ENCODE results near the gene GRAMD1B. TPM values are rescaled to one million over a fixed set of nuclear protein-coding genes. Genes with fewer than 3 reads are reported as not detected.

The GRAMD1B gene
- total and polyA plus RNA-seq, 4 donors: 28.7 to 51.5 (median 45.9) TPM

DNA sequence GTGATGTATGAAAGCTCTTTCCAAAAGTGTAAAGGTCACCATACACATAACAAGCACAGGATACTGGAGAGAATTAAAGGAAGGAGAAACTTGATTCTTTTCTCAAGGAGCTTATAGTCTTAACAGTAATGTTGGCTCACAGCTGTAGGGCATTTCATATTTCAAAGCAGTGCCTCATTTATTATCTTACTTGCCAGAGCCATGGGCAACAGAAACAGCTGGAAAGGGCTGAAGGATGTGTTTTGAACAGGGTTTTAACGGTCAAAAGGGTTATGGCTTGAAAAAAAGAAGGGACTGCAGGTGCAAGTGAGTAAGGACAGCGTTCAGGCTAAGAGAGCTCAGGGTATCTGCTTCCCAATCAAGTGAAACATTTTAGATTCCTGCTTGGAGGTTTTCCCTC is 2.7 kb upstream of the GRAMD1B start:
- H3K9me3 ChIP-seq (ENCODE audit: control insufficient read depth, insufficient read depth, low read length): no peaks in the 10 kb centered on the region
- H3K4me3 ChIP-seq (ENCODE audit: low read depth, low read length): no peak overlapping the region
- no peak overlapping the region for H3K27ac ChIP-seq (ENCODE audit: low read depth, low read length)
- H3K36me3 ChIP-seq (ENCODE audit: control insufficient read depth, insufficient read depth, low read length): no peaks in the 10 kb centered on the region
- peaks cover 21% of the 10 kb centered on the region for H3K4me1 ChIP-seq (ENCODE audit: control insufficient read depth, insufficient read depth, low read length)
- no peak for DNase-seq (ENCODE audit: low read depth in 4 of 6, low spot score in 6 of 6)
- H3K27me3 ChIP-seq (ENCODE audit: control insufficient read depth, insufficient read depth, low read length): no peaks in the 10 kb centered on the region
- 61% methylated on average over 2 of the region's 2 CpGs for WGBS (ENCODE audit: insufficient coverage)

DNA sequence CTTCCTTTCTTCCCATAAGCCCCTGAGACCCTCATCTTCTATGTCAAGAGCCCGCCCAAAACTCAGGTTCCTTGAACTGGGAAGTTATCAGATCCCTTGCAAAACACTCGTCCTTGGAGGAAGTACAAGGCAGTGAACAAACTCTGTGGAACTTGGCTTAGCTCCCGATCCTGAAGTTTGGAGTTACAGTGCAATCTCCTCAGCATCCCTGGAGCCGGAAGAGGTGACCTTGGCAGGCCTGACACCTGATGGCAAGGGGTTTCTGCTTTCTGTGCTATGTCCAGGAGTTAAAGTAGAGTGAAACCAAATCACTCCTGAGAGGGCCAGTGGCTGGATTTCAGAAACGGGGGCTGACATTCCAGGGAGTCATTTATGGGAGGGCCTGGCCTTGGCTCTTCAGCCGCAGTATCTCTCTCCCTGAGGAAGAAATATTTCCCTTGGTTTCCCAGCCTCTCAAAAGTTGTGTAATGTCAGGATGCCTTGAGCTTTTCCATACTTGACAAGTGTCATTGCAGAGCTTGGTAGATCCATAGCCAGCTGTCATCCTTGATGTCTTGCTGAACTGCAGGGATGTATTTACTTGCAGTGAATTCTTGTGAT is 1.9 kb upstream of the GRAMD1B start:
- no peaks in the 10 kb centered on the region for H3K36me3 ChIP-seq (ENCODE audit: control insufficient read depth, insufficient read depth, low read length)
- DNase-seq (ENCODE audit: low read depth in 4 of 6, low spot score in 6 of 6): no peak
- H3K9me3 ChIP-seq (ENCODE audit: control insufficient read depth, insufficient read depth, low read length): no peaks in the 10 kb centered on the region
- H3K27me3 ChIP-seq (ENCODE audit: control insufficient read depth, insufficient read depth, low read length): no peaks in the 10 kb centered on the region
- WGBS (ENCODE audit: insufficient coverage): 76% methylated on average over 5 of the region's 6 CpGs
- peaks cover 21% of the 10 kb centered on the region for H3K4me1 ChIP-seq (ENCODE audit: control insufficient read depth, insufficient read depth, low read length)
- no peak overlapping the region for H3K27ac ChIP-seq (ENCODE audit: low read depth, low read length)
- H3K4me3 ChIP-seq (ENCODE audit: low read depth, low read length): no peak overlapping the region

- Histone ChIP-seq H3K4me1 (ENCODE audit: control insufficient read depth, insufficient read depth, low read length) (peaks cover 21% of the 10 kb centered on the region), H3K27me3 (ENCODE audit: control insufficient read depth, insufficient read depth, low read length) (no peaks in the 10 kb centered on the region), H3K36me3 (ENCODE audit: control insufficient read depth, insufficient read depth, low read length) (no peaks in the 10 kb centered on the region), H3K4me3 (ENCODE audit: low read depth, low read length) (no peak overlapping the region), H3K27ac (ENCODE audit: low read depth, low read length) (peak overlapping the region; percentile 70), H3K9me3 (ENCODE audit: control insufficient read depth, insufficient read depth, low read length) (no peaks in the 10 kb centered on the region)
- 57% methylated on average over 5 of the region's 5 CpGs for WGBS (ENCODE audit: insufficient coverage)
- DNase-seq (ENCODE audit: low read depth in 4 of 6, low spot score in 6 of 6): no peak
Measured at GRCh38 chr11:123429336-123429735, 733 bp upstream of the GRAMD1B start.

DNA sequence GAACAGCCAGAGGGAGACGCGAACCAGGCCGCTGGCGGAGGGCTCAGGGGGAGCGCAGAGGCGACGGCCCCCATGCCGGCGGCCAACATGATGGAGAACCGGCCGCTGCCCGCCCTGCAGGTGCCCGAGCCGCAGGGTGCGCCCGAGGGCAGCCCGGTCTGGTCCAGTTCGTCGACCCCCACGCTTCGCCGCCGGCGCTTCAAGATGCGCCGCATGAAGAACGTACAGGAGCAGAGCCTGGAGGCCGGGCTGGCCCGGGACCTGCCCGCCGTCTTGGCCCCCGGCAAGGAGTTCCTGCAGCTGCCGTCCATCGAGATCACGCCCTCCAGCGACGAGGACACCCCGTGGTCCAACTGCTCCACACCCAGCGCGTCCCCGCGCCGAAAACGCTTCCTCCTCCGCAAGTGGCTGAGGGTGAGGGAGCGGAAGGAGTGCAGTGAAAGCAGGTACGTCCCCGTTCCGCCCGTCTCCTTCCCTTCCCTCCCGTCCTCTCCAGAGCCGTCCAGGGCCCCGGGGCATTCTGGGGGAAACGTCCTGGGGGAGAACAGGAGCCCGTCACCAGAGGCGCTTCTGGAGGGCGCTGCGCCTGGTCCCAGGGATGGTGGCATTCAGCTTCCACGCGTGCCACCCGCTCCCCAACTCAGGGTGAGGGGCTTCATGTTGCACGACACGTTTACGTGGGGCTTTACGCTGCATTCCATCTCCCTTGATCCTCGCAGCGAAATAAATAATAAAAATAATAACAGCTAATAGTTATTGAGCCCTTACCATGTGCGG is 840 bp downstream of the GRAMD1B start:
- no peaks in the 10 kb centered on the region for H3K36me3 ChIP-seq (ENCODE audit: control insufficient read depth, insufficient read depth, low read length)
- peaks cover 21% of the 10 kb centered on the region for H3K4me1 ChIP-seq (ENCODE audit: control insufficient read depth, insufficient read depth, low read length)
- H3K27me3 ChIP-seq (ENCODE audit: control insufficient read depth, insufficient read depth, low read length): no peaks in the 10 kb centered on the region
- no peaks in the 10 kb centered on the region for H3K9me3 ChIP-seq (ENCODE audit: control insufficient read depth, insufficient read depth, low read length)
- 1% methylated on average over 55 of the region's 68 CpGs for WGBS (ENCODE audit: insufficient coverage)
- H3K27ac ChIP-seq (ENCODE audit: low read depth, low read length): peak overlapping the region; percentile 49
- DNase-seq (ENCODE audit: low read depth in 4 of 6, low spot score in 6 of 6): peak in 2 of 6 donors; percentile 56 to 59
- peak overlapping the region; percentile 69 for H3K4me3 ChIP-seq (ENCODE audit: low read depth, low read length)

- H3K4me3 ChIP-seq (ENCODE audit: low read depth, low read length): peak overlapping the region; percentile 69
- H3K27me3 ChIP-seq (ENCODE audit: control insufficient read depth, insufficient read depth, low read length): no peaks in the 10 kb centered on the region
- DNase-seq (ENCODE audit: low read depth in 4 of 6, low spot score in 6 of 6): peak in 1 of 6 donors; percentile 15
- H3K27ac ChIP-seq (ENCODE audit: low read depth, low read length): no peak overlapping the region
- H3K36me3 ChIP-seq (ENCODE audit: control insufficient read depth, insufficient read depth, low read length): no peaks in the 10 kb centered on the region
- 64% methylated on average over 3 of the region's 7 CpGs for WGBS (ENCODE audit: insufficient coverage)
- peaks cover 21% of the 10 kb centered on the region for H3K4me1 ChIP-seq (ENCODE audit: control insufficient read depth, insufficient read depth, low read length)
- no peaks in the 10 kb centered on the region for H3K9me3 ChIP-seq (ENCODE audit: control insufficient read depth, insufficient read depth, low read length)
Measured at GRCh38 chr11:123431619-123432018, 1.6 kb downstream of the GRAMD1B start.

GRCh38 chr11:123434262-123434661 is 4.2 kb downstream of the GRAMD1B start:
- DNase-seq (ENCODE audit: low read depth in 4 of 6, low spot score in 6 of 6): no peak
- no peaks in the 10 kb centered on the region for H3K9me3 ChIP-seq (ENCODE audit: control insufficient read depth, insufficient read depth, low read length)
- H3K27ac ChIP-seq (ENCODE audit: low read depth, low read length): no peak overlapping the region

GRCh38 chr11:123434911-123435310 is 4.8 kb downstream of the GRAMD1B start:
- H3K9me3 ChIP-seq (ENCODE audit: control insufficient read depth, insufficient read depth, low read length): no peaks in the 10 kb centered on the region
- no peaks in the 10 kb centered on the region for H3K27me3 ChIP-seq (ENCODE audit: control insufficient read depth, insufficient read depth, low read length)
- no CpG with 5 or more reads among the region's 3 CpGs for WGBS (ENCODE audit: insufficient coverage)
- DNase-seq (ENCODE audit: low read depth in 4 of 6, low spot score in 6 of 6): no peak
- no peak overlapping the region for H3K27ac ChIP-seq (ENCODE audit: low read depth, low read length)
- H3K4me1 ChIP-seq (ENCODE audit: control insufficient read depth, insufficient read depth, low read length): peaks cover 14% of the 10 kb centered on the region
- H3K36me3 ChIP-seq (ENCODE audit: control insufficient read depth, insufficient read depth, low read length): no peaks in the 10 kb centered on the region
- no peak overlapping the region for H3K4me3 ChIP-seq (ENCODE audit: low read depth, low read length)

More at GRCh38 chr11:123434262-123434661, 4.2 kb downstream of the GRAMD1B start:
- H3K27me3 ChIP-seq (ENCODE audit: control insufficient read depth, insufficient read depth, low read length): no peaks in the 10 kb centered on the region
- 93% methylated on average over 6 of the region's 7 CpGs for WGBS (ENCODE audit: insufficient coverage)
- no peak overlapping the region for H3K4me3 ChIP-seq (ENCODE audit: low read depth, low read length)
- no peaks in the 10 kb centered on the region for H3K36me3 ChIP-seq (ENCODE audit: control insufficient read depth, insufficient read depth, low read length)
- H3K4me1 ChIP-seq (ENCODE audit: control insufficient read depth, insufficient read depth, low read length): peaks cover 20% of the 10 kb centered on the region

- H3K36me3 ChIP-seq (ENCODE audit: control insufficient read depth, insufficient read depth, low read length): no peaks in the 10 kb centered on the region
- no peak overlapping the region for H3K4me3 ChIP-seq (ENCODE audit: low read depth, low read length)
- H3K27ac ChIP-seq (ENCODE audit: low read depth, low read length): no peak overlapping the region
- H3K27me3 ChIP-seq (ENCODE audit: control insufficient read depth, insufficient read depth, low read length): no peaks in the 10 kb centered on the region
- DNase-seq (ENCODE audit: low read depth in 4 of 6, low spot score in 6 of 6): no peak
- no peaks in the 10 kb centered on the region for H3K9me3 ChIP-seq (ENCODE audit: control insufficient read depth, insufficient read depth, low read length)
- 95% methylated on average over 3 of the region's 9 CpGs for WGBS (ENCODE audit: insufficient coverage)
- H3K4me1 ChIP-seq (ENCODE audit: control insufficient read depth, insufficient read depth, low read length): peaks cover 4% of the 10 kb centered on the region
Measured at GRCh38 chr11:123437236-123437979, 7.3 kb downstream of the GRAMD1B start.

GRCh38 chr11:123438131-123438627 is 8.1 kb downstream of the GRAMD1B start:
- peaks cover 4% of the 10 kb centered on the region for H3K4me1 ChIP-seq (ENCODE audit: control insufficient read depth, insufficient read depth, low read length)
- H3K27ac ChIP-seq (ENCODE audit: low read depth, low read length): no peak overlapping the region
- WGBS (ENCODE audit: insufficient coverage): 79% methylated on average over 6 of the region's 7 CpGs
- DNase-seq (ENCODE audit: low read depth in 4 of 6, low spot score in 6 of 6): no peak
- no peak overlapping the region for H3K4me3 ChIP-seq (ENCODE audit: low read depth, low read length)
- H3K9me3 ChIP-seq (ENCODE audit: control insufficient read depth, insufficient read depth, low read length): no peaks in the 10 kb centered on the region
- no peaks in the 10 kb centered on the region for H3K27me3 ChIP-seq (ENCODE audit: control insufficient read depth, insufficient read depth, low read length)
- no peaks in the 10 kb centered on the region for H3K36me3 ChIP-seq (ENCODE audit: control insufficient read depth, insufficient read depth, low read length)
